Tongue (tissue), 2 donors: ENCODE measurements around the gene TNFRSF13B. TPM values are rescaled to one million over a fixed set of nuclear protein-coding genes. Genes with fewer than 3 reads are reported as not detected.
A peak's percentile ranks its signal among the peaks of the same experiment; 100 is the strongest.

Experiments
- DNase-seq: peaks from one replicate; pipeline ENCODE4 v3.0.0-alpha.2; 2015
- total RNA-seq: library from RNA; depleted of rRNA; stranded (reverse); fragments of >200 nt; gene quantifications from one replicate; pipeline ENCODE4 v1.2.3, GENCODE V29; 2014

The TNFRSF13B gene
- total RNA-seq, 1 donor from 2014 or later: not detected

- no peak for DNase-seq
Measured at GRCh38 chr17:16937431-16937830, 34.5 kb downstream of the TNFRSF13B start.

GRCh38 chr17:16936536-16937310, 35.2 kb downstream of the TNFRSF13B start:
- no peak for DNase-seq

GRCh38 chr17:16935786-16936185, 36.1 kb downstream of the TNFRSF13B start:
- DNase-seq: no peak

GRCh38 chr17:16935241-16935663, 36.7 kb downstream of the TNFRSF13B start:
- DNase-seq: no peak

GRCh38 chr17:16934836-16935235, 37.1 kb downstream of the TNFRSF13B start:
- DNase-seq: no peak

GRCh38 chr17:16934133-16934795, 37.7 kb downstream of the TNFRSF13B start:
- DNase-seq: no peak

- DNase-seq: no peak
Measured at GRCh38 chr17:16933317-16934132, 38.4 kb downstream of the TNFRSF13B start.

GRCh38 chr17:16932611-16933010, 39.3 kb downstream of the TNFRSF13B start:
- no peak for DNase-seq

- DNase-seq: no peak
Measured at GRCh38 chr17:16932156-16932555, 39.8 kb downstream of the TNFRSF13B start.

- no peak for DNase-seq
Measured at GRCh38 chr17:16931318-16932060, 40.4 kb downstream of the TNFRSF13B start.

- no peak for DNase-seq
Measured at GRCh38 chr17:16930571-16931317, 41.2 kb downstream of the TNFRSF13B start.

GRCh38 chr17:16929757-16930520, 42.0 kb downstream of the TNFRSF13B start:
- no peak for DNase-seq

GRCh38 chr17:16929035-16929680, 42.8 kb downstream of the TNFRSF13B start:
- no peak for DNase-seq

GRCh38 chr17:16928406-16929034, 43.4 kb downstream of the TNFRSF13B start:
- DNase-seq: no peak

GRCh38 chr17:16927641-16928321, 44.1 kb downstream of the TNFRSF13B start:
- DNase-seq: no peak

- DNase-seq: peak; percentile 61
Measured at GRCh38 chr17:16926571-16927451, 45.1 kb downstream of the TNFRSF13B start.

- DNase-seq: no peak
Measured at GRCh38 chr17:16926061-16926511, 45.8 kb downstream of the TNFRSF13B start.
